GM19455 (cell line): ENCODE results near the gene FAM168A.

Experiments used
- ATAC-seq: cut with Tn5 transposase; IDR thresholded peaks from one replicate; pipeline ENCODE4 v1.9.1; 2021; ENCODE audit not compliant: unreplicated experiment

FAM168A gene

DNA sequence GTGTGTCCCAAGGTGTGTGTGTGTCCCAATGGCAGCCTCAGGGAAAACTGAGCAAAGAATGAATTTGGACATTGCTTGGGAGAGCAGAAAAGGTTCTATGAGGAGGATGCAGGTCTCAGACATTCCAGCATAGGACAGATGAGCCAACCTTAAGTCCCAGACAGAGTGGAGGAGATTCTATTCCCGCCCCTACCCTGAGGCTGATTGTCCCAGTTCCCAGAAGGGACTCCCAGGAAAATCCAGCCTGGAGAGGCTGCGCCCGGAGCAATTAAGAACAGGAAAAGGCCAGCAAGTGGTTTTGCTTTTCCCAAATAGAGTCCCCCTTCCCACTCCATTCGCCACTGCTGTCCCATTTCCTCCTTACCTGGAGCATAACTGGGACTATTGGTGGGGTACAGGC is 167.6 kb downstream of the FAM168A start:
- ATAC-seq, result no peak

DNA sequence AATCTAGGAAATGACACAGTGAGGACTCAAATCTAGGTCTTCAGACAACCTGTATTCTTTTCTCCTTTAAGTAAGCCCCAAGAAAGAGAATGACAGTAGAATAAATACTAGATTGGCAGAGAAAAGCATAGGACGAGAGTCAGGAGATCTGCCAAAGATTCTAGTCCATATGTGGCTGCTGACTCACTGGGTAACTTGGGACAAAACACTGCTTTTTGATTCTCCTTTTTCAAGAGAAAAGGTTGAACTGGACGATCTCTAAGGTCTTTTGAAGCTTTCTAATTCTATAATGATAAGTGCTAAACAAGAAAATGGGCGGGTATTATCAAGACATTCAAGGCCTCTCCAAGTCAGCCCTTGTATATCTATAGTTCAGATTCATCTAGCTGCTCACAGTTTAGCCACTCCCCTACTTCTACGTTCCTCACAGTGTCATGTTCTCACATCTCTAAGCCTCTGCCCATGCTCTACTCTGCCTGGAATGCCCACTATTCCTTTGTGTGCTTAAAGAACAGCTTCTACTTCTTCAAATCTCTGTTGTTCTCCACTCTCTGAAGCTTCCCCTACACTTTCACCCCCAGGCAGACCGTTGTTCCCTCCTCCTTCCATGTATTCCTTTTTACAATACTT is 168.7 kb downstream of the FAM168A start:
- no peak for ATAC-seq

GRCh38 chr11:73428699-73429098 is 169.2 kb downstream of the FAM168A start:
- no peak for ATAC-seq

DNA sequence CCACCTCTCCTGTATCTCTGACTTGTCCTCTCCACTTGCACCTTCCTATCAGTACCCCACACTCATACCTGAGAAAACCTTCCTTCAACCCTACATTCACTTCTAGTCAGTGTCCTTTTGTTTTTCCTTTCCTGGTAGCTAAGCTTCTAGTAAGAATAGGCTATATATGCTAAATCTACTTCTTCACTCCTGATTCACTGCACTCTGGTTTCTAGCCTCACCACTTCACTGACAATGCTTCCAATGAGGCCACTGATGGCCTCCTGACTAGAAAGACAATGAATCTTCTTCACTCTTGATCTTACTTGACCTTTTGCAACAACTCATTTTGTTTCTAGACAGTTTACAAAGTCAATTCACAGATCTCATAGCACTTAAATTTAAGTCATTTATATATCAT is 169.7 kb downstream of the FAM168A start:
- no peak for ATAC-seq

DNA sequence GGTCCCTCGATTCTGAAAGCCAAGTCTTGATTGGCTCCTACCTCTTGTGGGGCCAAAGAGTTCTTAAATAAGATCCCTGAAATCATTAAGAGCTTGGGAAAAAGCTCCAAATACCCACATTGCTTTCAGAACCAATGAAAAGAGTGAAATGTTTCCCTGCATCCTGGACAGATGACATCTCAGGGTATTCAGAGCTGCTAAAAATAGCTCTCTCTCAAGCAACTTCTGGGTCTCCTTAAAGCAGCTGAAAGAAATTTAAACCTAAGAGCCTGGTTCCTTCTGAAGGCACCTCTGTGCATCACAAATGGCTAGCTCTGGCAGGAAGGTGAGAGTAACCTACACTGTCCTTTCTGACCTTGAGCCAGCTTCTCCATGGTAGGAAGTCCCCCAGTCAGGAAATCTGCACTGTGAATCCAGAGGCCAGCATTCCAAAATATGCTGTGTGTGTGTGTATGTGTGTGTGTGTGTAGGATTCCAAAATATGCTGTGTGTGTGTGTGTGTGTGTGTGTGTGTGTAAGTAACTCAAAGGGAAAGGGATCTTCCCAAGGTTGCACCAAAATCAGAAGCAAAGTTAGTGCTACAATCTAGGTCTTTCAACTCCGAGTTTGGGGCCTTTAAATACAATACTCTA is 171.6 kb downstream of the FAM168A start:
- ATAC-seq, result no peak

- no peak for ATAC-seq
These were observed 172.8 kb downstream of the FAM168A start for GRCh38 chr11:73425108-73425507.

DNA sequence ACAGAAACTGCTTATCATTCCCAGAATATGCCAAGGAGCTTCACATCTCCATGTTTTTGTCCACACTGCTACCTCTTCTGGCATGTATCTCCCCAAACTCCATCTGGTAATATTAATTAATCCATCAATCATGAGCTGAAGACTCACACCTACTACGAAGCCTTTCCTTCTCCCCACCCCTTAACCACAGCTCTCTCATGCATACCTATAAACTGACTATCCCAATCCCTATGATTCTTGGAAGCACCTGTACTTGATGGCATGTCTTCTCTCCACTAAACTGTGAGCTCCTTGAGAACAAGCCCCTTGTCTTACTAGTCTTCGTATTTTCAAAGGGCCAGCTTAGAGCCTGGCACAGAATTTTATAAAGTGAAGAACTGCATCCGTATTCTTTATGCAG is 174.4 kb downstream of the FAM168A start:
- no peak for ATAC-seq

GRCh38 chr11:73422886-73423285 is 175.0 kb downstream of the FAM168A start:
- no peak for ATAC-seq

GRCh38 chr11:73420136-73420535 is 177.8 kb downstream of the FAM168A start:
- ATAC-seq, result no peak

GRCh38 chr11:73416786-73417185 is 181.1 kb downstream of the FAM168A start:
- ATAC-seq, result no peak

DNA sequence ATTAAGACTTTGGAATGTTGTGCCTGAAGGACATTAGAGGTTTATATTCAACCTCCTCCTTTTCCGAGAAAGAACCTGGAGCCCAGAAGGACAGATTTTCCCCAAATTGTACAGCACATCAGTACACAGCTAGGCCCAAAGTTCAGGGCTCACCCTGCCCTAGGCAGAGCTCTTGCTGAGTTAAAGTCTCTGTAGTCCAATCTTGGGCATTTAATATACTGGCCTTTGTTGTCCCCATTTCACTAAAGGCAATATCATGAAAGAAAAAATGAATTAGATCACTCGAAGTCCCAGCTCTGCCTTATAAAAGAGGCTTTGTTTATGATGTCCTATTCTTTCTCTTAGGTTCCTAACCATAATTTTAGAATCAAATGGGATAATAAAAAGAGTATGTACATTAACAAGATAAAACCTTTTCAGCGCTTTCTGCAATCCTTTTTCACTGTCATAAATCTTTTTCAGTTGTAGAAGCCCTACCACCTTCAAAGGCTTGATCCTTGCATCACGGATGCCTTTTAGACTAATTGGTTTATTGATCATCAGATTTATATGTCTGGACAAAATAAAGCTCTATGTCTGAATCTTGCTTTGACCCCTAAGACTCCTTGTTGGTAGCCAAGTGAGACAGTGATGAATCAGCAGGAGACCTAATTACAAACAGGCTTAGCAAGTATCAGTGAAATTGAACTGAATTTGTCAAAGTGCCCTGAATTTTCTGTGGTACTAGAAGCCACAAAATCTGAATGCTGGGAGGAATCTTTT is 181.9 kb downstream of the FAM168A start:
- no peak for ATAC-seq

- ATAC-seq, result no peak
These were observed 182.8 kb downstream of the FAM168A start for GRCh38 chr11:73414977-73415651.

- no peak for ATAC-seq
These were observed 184.7 kb downstream of the FAM168A start for GRCh38 chr11:73413256-73413655.

DNA sequence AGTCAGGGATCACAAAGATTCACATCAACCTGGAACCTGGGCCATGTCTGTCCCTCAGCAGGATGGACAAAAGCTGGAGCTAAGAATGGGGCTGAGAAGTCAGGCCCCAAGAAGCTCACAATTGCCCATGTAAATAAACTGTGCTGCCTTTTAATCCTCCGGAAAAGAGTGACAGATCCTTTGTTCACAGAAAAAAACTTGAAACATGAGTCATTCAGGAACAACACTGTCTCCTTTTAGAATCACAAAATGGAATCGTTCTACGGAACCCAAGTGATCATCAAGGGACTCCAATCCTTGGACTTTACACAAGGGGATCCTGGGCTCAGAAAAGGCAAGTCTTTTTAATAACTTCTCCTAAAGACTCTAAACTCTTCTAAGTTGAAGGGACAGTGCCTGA is 185.6 kb downstream of the FAM168A start:
- no peak for ATAC-seq

GRCh38 chr11:73411031-73411430 is 186.9 kb downstream of the FAM168A start:
- ATAC-seq, result no peak

DNA sequence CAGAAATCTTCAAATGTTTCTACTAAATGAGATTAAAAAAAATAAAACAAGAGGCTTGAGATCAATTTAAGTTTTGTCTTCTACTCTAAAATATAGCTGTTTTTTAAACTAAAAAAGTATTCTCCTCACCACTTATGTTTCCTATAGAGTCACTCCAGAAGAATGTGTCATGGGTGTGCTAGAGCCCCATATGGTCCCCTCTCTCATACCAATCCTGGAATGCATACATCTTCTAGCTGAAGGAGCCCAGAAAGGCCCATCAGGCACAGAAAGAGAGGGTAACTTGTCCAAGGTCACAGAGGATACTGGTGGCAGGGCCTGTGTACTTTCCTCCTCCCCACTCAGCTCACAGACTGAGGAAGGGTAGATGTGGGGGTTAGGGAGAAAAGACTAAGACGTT is 187.3 kb downstream of the FAM168A start:
- no peak for ATAC-seq

DNA sequence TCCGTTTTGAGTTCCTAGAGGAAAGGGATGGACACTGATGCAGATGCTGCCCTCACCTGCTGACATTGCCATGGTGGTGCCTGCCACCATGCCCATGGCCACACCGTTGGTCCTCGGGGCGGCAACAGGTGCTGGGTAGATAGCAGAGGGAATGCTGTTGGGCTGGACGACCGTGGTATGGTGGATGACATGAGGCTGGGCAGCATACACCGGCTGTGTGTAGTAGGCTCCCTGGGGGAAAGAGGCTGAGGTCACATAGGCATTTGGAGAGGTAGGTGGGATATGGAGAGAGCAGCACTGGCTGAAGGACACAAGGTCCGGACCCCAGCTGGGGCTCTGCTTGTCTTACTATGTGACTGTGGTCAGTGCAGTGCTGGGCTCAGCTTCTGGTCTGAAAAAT is 188.5 kb downstream of the FAM168A start:
- ATAC-seq, result no peak

GRCh38 chr11:73406619-73407018 is 191.3 kb downstream of the FAM168A start:
- ATAC-seq, result no peak

DNA sequence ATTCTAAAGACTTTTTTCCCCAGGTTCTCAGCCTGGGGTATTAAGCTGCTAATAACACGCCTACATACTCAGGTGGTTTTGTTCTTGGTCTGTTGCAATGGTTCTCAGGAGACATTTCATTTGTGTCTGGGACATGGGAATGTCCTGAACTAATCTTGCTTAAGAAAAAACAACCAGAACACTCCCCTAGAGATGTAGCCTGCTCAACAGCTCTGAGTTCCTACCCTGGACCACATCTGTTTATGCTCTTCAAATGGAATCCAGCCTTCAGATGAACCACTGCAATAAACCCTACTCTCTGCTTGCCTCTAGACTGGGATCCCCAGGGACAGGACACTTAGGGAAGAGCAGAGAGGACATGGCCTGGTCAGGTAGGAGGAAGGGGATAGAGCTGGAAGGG is 191.8 kb downstream of the FAM168A start:
- ATAC-seq, result no peak

- ATAC-seq, result no peak
These were observed 192.8 kb downstream of the FAM168A start for GRCh38 chr11:73405146-73405510.

- ATAC-seq, result no peak
These were observed 193.3 kb downstream of the FAM168A start for GRCh38 chr11:73404506-73405145.
